SU-DHL-6 (cell line): ENCODE measurements around the gene MCM8.

Experiments
- H2AFZ ChIP-seq: fragments of 200-600 bp; sonication (generic); 2 replicates; pipeline ENCODE4 v1.6.1; 2014; ENCODE audit warnings: low read depth, mild to moderate bottlenecking, moderate library complexity, mixed read lengths, antibody characterized with exemption, low read length; ENCODE audit not compliant: severe bottlenecking
- H3F3A ChIP-seq: fragments of 200-600 bp; shearing (Covaris generic); 2 replicates; pipeline ENCODE4 v1.6.0; 2016; ENCODE audit warnings: antibody characterized with exemption, mild to moderate bottlenecking; ENCODE audit not compliant: insufficient read depth
- H3K27ac ChIP-seq: fragments of 200-600 bp; sonication (generic); 2 replicates; pipeline ENCODE4 v1.5.1; 2016; ENCODE audit warnings: low read depth, mild to moderate bottlenecking, low read length, moderate library complexity, mixed read lengths
- H3K27me3 ChIP-seq: fragments of 200-600 bp; sonication (generic), shearing (Covaris generic); 2 replicates; pipeline ENCODE4 v1.6.0; 2014; ENCODE audit warnings: mild to moderate bottlenecking, low read length
- H3K36me3 ChIP-seq: fragments of 200-600 bp; sonication (generic); 2 replicates; pipeline ENCODE4 v1.6.1; 2014; ENCODE audit warnings: mild to moderate bottlenecking, low read length, mixed read lengths
- H3K4me2 ChIP-seq: fragments of 300-600, 200-600 bp; shearing (Covaris generic), sonication (generic); 2 replicates; pipeline ENCODE4 v1.6.0; 2014; ENCODE audit warnings: low read length, low read depth, mild to moderate bottlenecking; ENCODE audit not compliant: poor library complexity, severe bottlenecking
- H3K4me3 ChIP-seq: fragments of 200-600 bp; sonication (generic); 2 replicates; pipeline ENCODE4 v1.5.1; 2014; ENCODE audit warnings: antibody characterized with exemption, low read length, mild to moderate bottlenecking, mixed read lengths; ENCODE audit not compliant: insufficient read depth, poor library complexity, severe bottlenecking
- H3K79me2 ChIP-seq: fragments of 200-600 bp; sonication (generic); 2 replicates; pipeline ENCODE4 v1.6.1; 2014; ENCODE audit warnings: mild to moderate bottlenecking, low read length, moderate library complexity; ENCODE audit not compliant: insufficient read depth
- H3K9ac ChIP-seq: fragments of 200-600 bp; sonication (generic); 2 replicates; pipeline ENCODE4 v1.7.0; 2014; ENCODE audit warnings: mild to moderate bottlenecking, low read length
- H3K9me2 ChIP-seq: fragments of 200-600 bp; sonication (generic); replicated peaks from 2 replicates; pipeline ENCODE4 v1.6.1; 2014; ENCODE audit warnings: low read length; ENCODE audit not compliant: insufficient read depth
- H3K9me3 ChIP-seq: fragments of 200-600 bp; sonication (generic); 2 replicates; pipeline ENCODE4 v1.6.1; 2014; ENCODE audit warnings: low read length, mixed read lengths; ENCODE audit not compliant: insufficient read depth
- H4K20me1 ChIP-seq: fragments of 200-600 bp; sonication (generic); 2 replicates; pipeline ENCODE4 v1.6.1; 2014; ENCODE audit warnings: low read depth, mild to moderate bottlenecking, antibody characterized with exemption, low read length, moderate library complexity, mixed read lengths
- EZH2phosphoT487 ChIP-seq: fragments of 200-600 bp; sonication (generic), shearing (Covaris generic); conservative IDR thresholded peaks from 2 replicates; pipeline ENCODE4 v1.6.1; 2018; ENCODE audit warnings: mild to moderate bottlenecking, antibody characterized with exemption, low read length, moderate library complexity, mixed read lengths
- TF ChIP-seq, protein P1 (sequence below): fragments of 200-600 bp; sonication (generic); IDR thresholded peaks from one replicate; pipeline ENCODE4 v1.5.1; 2017; ENCODE audit warnings: antibody characterized with exemption, mild to moderate bottlenecking, low read length, moderate library complexity; ENCODE audit not compliant: insufficient read depth, poor library complexity, severe bottlenecking

MCM8 gene

DNA sequence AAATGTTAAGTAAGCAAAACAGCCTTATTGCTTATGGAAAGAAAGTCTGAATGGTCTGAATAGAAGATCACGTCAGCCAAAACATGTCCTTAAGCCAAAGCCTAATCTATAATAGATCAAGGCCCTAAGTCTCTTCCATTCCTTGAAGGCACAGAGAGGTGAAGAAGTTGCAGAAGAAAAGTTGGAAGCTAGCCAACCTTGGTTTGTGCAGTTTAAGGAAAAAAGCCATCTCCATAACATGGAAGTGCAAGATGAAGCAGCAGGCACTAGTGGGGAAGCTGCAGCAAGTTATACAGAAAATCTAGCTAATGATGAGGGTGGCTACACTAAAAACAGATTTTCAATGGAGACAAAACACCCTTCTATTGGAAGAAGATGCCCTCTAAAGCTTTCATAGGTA lies 74.3 kb downstream of the MCM8 start:
- no peak overlapping the region for H3K27ac ChIP-seq
- no peak overlapping the region for H2AFZ ChIP-seq
- no peaks in the 10 kb centered on the region; the same call in 1 of the 2 replicates for H3K9me3 ChIP-seq
- 0 out of 2 replicates have a peak, but pooled peaks cover 3% of the 10 kb centered on the region for H4K20me1 ChIP-seq
- no peaks in the 10 kb centered on the region for H3K9me2 ChIP-seq
- no peak overlapping the region for H3K9ac ChIP-seq
- H3K36me3 ChIP-seq, result peaks cover 28% of the 10 kb centered on the region
- peaks cover 13% of the 10 kb centered on the region for H3K79me2 ChIP-seq
- no peaks in the 10 kb centered on the region for H3K27me3 ChIP-seq
- H3K4me2 ChIP-seq, result no peak overlapping the region
- H3F3A ChIP-seq, result no peaks in the 10 kb centered on the region; the same call in 1 of the 2 replicates
- no peak for TF ChIP-seq EZH2phosphoT487
- no peak overlapping the region for H3K4me3 ChIP-seq

GRCh38 chr20:6026051-6026450 lies 75.6 kb downstream of the MCM8 start:
- H3K79me2 ChIP-seq, result peaks cover 10% of the 10 kb centered on the region
- peaks cover 2% of the 10 kb centered on the region; the same call in 1 of the 2 replicates for H3F3A ChIP-seq
- no peaks in the 10 kb centered on the region for H3K9me2 ChIP-seq
- no peaks in the 10 kb centered on the region for H3K27me3 ChIP-seq
- no peak overlapping the region for H3K9ac ChIP-seq
- H3K4me3 ChIP-seq, result no peak overlapping the region
- H2AFZ ChIP-seq, result no peak overlapping the region
- 0 out of 2 replicates have a peak, but pooled peaks cover 3% of the 10 kb centered on the region for H4K20me1 ChIP-seq
- H3K36me3 ChIP-seq, result peaks cover 28% of the 10 kb centered on the region
- H3K9me3 ChIP-seq, result no peaks in the 10 kb centered on the region; the same call in 1 of the 2 replicates
- no peak overlapping the region for H3K27ac ChIP-seq
- TF ChIP-seq, protein P1, sequence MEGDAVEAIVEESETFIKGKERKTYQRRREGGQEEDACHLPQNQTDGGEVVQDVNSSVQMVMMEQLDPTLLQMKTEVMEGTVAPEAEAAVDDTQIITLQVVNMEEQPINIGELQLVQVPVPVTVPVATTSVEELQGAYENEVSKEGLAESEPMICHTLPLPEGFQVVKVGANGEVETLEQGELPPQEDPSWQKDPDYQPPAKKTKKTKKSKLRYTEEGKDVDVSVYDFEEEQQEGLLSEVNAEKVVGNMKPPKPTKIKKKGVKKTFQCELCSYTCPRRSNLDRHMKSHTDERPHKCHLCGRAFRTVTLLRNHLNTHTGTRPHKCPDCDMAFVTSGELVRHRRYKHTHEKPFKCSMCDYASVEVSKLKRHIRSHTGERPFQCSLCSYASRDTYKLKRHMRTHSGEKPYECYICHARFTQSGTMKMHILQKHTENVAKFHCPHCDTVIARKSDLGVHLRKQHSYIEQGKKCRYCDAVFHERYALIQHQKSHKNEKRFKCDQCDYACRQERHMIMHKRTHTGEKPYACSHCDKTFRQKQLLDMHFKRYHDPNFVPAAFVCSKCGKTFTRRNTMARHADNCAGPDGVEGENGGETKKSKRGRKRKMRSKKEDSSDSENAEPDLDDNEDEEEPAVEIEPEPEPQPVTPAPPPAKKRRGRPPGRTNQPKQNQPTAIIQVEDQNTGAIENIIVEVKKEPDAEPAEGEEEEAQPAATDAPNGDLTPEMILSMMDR, result no peak
- no peak for TF ChIP-seq EZH2phosphoT487
- H3K4me2 ChIP-seq, result no peak overlapping the region

GRCh38 chr20:6028818-6029217 lies 78.4 kb downstream of the MCM8 start:
- no peak overlapping the region for H3K27ac ChIP-seq
- H3K27me3 ChIP-seq, result no peaks in the 10 kb centered on the region
- H3K9ac ChIP-seq, result no peak overlapping the region
- H3K79me2 ChIP-seq, result peaks cover 4% of the 10 kb centered on the region
- no peak overlapping the region for H3K4me3 ChIP-seq
- no peaks in the 10 kb centered on the region; the same call in 1 of the 2 replicates for H3K9me3 ChIP-seq
- H3K4me2 ChIP-seq, result no peak overlapping the region
- H3K9me2 ChIP-seq, result no peaks in the 10 kb centered on the region
- peaks cover 14% of the 10 kb centered on the region; the same call in 1 of the 2 replicates for H3K36me3 ChIP-seq
- TF ChIP-seq, protein P1, result no peak
- no peak for TF ChIP-seq EZH2phosphoT487
- no peak overlapping the region for H2AFZ ChIP-seq
- peaks cover 2% of the 10 kb centered on the region; the same call in 1 of the 2 replicates for H3F3A ChIP-seq
- 0 out of 2 replicates have a peak, but pooled peaks cover 3% of the 10 kb centered on the region for H4K20me1 ChIP-seq

- Histone ChIP-seq H3K4me3 (no peak overlapping the region), H3K9ac (no peak overlapping the region), H3K36me3 (peaks cover 7% of the 10 kb centered on the region; the same call in 1 of the 2 replicates), H2AFZ (no peak overlapping the region), H3K4me2 (no peak overlapping the region), H3F3A (peaks cover 2% of the 10 kb centered on the region; the same call in 1 of the 2 replicates), H3K27me3 (no peaks in the 10 kb centered on the region), H3K27ac (no peak overlapping the region), H3K9me3 (no peaks in the 10 kb centered on the region; the same call in 1 of the 2 replicates), H3K9me2 (no peaks in the 10 kb centered on the region), H3K79me2 (peaks cover 4% of the 10 kb centered on the region), H4K20me1 (0 out of 2 replicates have a peak, but pooled peaks cover 3% of the 10 kb centered on the region)
- TF ChIP-seq, protein P1, result no peak
- TF ChIP-seq EZH2phosphoT487, result no peak
These were observed 79.1 kb downstream of the MCM8 start for GRCh38 chr20:6029538-6029937.
